GM18498 (cell line): ENCODE data around the gene KIF26B.
"Not testable (repeated sequence)": the region's sequence is repeated elsewhere in the genome, so short reads cannot be mapped to it uniquely, and the experiment has no call there.

Experiments used
- ATAC-seq: cut with Tn5 transposase; IDR thresholded peaks from one replicate; pipeline ENCODE4 v1.9.1; 2021; ENCODE audit warnings: mild to moderate bottlenecking, moderate library complexity; ENCODE audit not compliant: unreplicated experiment

The KIF26B gene

GRCh38 chr1:245710961-245711903 lies 556.4 kb downstream of the KIF26B start:
- ATAC-seq: no peak

GRCh38 chr1:245714027-245714426 lies 559.2 kb downstream of the KIF26B start:
- not testable (repeated sequence) for ATAC-seq

GRCh38 chr1:245715291-245715701 lies 560.5 kb downstream of the KIF26B start:
- no peak for ATAC-seq

- ATAC-seq: no peak
Observed at GRCh38 chr1:245715970-245716369, 561.2 kb downstream of the KIF26B start.

- ATAC-seq: no peak
Observed at GRCh38 chr1:245716561-245716960, 561.8 kb downstream of the KIF26B start.

- no peak for ATAC-seq
Observed at GRCh38 chr1:245717611-245718010, 562.8 kb downstream of the KIF26B start.

GRCh38 chr1:245718123-245718522 lies 563.3 kb downstream of the KIF26B start:
- no peak for ATAC-seq

GRCh38 chr1:245718951-245719350 lies 564.2 kb downstream of the KIF26B start:
- ATAC-seq: no peak

GRCh38 chr1:245721488-245721887 lies 566.7 kb downstream of the KIF26B start:
- no peak for ATAC-seq

GRCh38 chr1:245728035-245728434 lies 573.2 kb downstream of the KIF26B start:
- ATAC-seq: not testable (repeated sequence)

- no peak for ATAC-seq
Observed at GRCh38 chr1:245730801-245731200, 576.0 kb downstream of the KIF26B start.

- ATAC-seq: not testable (repeated sequence)
Observed at GRCh38 chr1:245740336-245740735, 585.6 kb downstream of the KIF26B start.

- ATAC-seq: no peak
Observed at GRCh38 chr1:245742896-245743295, 588.1 kb downstream of the KIF26B start.

- ATAC-seq: no peak
Observed at GRCh38 chr1:245748240-245748639, 593.5 kb downstream of the KIF26B start.

- no peak for ATAC-seq
Observed at GRCh38 chr1:245748646-245749045, 593.9 kb downstream of the KIF26B start.

- ATAC-seq: no peak
Observed at GRCh38 chr1:245749053-245749452, 594.3 kb downstream of the KIF26B start.

- ATAC-seq: no peak
Observed at GRCh38 chr1:245750261-245750660, 595.5 kb downstream of the KIF26B start.

GRCh38 chr1:245751116-245751515 lies 596.3 kb downstream of the KIF26B start:
- no peak for ATAC-seq

GRCh38 chr1:245751726-245752470 lies 597.1 kb downstream of the KIF26B start:
- no peak for ATAC-seq

GRCh38 chr1:245752561-245752960 lies 597.8 kb downstream of the KIF26B start:
- ATAC-seq: no peak

- ATAC-seq: no peak
Observed at GRCh38 chr1:245753807-245754206, 599.0 kb downstream of the KIF26B start.

GRCh38 chr1:245754463-245754961 lies 599.7 kb downstream of the KIF26B start:
- no peak for ATAC-seq
